Testis (tissue), 2 donors: ENCODE results near the gene RIMS1.

Experiments
- CTCF ChIP-seq, 3 experiments: fragments of 450-650 bp in 2 of 3; fragments of 200-600 bp in 1 of 3; sonication (generic) in 1 of 3; IDR thresholded peaks; one replicate each; pipeline ENCODE4 v1.5.1; 2016 to 2019; ENCODE audit warnings: antibody characterized with exemption in 3 of 3, mild to moderate bottlenecking in 2 of 3, moderate library complexity in 1 of 3
- POLR2A ChIP-seq: fragments of 450-650 bp; IDR thresholded peaks from one replicate; pipeline ENCODE4 v1.6.1; 2017; ENCODE audit warnings: antibody characterized with exemption, mild to moderate bottlenecking, moderate library complexity

DNA sequence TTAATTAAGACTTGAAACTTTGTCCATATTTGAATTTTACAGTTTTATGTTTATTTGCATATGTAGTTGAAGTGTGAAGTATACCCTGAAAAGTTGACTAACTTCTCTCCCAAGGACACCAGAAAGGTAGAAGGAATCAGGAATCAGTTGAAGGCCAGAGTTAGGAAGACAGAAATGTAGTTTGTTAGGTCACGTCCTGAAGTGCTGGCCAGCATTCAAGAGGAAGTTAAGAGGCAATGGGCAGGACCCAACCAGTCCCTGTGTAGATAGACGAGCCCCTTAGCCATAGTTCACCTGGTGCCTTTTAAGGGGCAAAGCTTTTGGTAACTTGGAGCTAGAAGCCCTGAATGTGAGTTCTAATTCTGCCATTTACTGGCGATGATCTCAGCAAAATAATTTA, 485.1 kb downstream of the RIMS1 start:
- no peak for TF ChIP-seq CTCF (IDR thresholded peaks at IDR 0.05)
- no peak for TF ChIP-seq POLR2A
